Endometrium (tissue), 2 donors: ENCODE results near the gene GIN1.
A peak's percentile ranks its signal among the peaks of the same experiment; 100 is the strongest.
"Not testable (repeated sequence)": the region's sequence is repeated elsewhere in the genome, so short reads cannot be mapped to it uniquely, and the experiment has no call there.

Source experiments
- FAIRE-seq: peaks from 2 replicates; lab custom pipeline; 2012; peaks lifted over from hg19 to GRCh38; lab: Jason Lieb, UNC
- donor health status: control.
- donor health status: control.

The GIN1 gene

DNA sequence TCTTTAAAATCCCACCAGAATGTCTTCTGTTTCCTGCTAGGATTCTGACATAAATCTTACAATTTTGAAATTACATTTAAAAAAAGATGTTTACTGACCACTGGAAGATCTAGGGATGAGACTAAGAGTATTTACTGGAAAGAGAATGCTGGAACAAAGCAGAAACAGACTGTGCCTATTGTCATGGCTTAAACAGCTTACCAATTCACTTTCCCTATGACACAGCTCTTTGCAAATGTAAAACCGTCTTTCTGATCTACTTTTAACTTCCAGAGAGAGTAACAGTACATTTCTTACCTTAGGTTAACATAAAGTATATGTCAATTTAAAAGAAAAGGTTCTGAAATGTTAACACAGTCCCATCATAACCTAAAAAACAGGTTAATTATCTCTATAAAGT is 10.7 kb downstream of the GIN1 start:
- FAIRE-seq, result no peak

DNA sequence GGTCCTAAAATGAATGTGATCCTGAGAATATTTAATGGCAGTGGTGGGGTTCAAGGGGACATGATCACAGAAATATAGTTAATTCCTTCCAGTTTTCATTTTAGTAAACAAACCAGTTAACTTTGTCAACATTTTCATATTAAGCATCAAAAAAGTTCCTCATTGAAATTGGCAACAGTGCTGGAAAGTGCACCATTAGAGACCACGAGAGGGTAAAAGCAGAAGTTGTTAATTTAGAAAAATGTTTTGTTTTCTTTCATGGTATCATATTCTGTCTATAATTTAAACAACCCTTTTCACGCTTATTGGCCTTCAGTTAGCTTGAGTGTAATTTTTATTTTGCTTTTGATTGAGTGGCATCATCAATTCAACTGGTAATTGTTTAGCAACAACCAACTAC is 11.9 kb downstream of the GIN1 start:
- no peak for FAIRE-seq

DNA sequence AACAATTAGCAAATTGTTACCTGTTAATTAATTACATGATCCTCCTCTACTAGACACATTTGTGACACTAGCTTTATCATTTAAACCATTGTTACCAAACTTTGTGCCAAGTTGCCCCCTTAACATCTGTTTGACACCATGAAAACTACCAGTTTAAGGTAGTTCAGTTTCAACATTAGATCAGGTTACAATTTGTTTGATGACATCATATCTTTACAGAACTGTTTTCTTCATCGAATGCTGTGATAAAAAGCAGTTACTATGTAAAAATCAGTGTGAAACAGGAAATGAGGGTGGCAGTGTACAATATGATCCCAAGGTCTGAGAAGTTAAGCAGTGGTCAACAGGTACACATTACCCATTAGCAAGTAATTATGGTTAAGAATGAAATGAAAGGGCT is 17.7 kb downstream of the GIN1 start:
- no peak for FAIRE-seq

DNA sequence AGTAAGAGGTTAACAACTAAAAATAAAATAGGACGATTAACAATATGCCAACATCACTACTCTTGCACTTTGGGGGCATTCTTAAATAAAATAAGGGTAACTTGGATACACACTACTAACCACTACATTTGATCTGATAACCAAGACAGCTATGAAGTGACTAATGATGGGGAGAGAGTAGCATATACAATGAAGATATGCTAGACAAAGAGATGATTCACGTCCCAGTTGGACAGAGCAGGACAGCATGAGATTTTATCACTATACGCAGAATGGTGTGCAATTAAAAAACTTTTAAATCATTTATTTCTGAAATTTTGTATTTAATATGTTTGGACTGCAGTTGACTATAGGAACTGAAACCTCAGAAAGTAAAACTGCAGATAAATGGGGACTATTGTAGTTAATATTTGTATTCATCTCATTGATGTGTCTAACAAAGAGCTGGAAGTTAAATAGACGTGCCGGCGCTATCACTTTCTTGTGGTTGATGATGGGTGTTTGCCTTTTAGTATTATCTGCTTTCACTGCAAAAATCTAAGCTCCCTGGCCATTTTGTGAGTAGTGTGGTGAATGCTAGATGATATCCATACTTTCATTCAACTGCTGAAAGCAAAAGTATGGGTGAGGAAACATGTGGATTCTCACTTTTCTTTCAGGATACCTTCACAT is 18.7 kb downstream of the GIN1 start:
- FAIRE-seq, result no peak

DNA sequence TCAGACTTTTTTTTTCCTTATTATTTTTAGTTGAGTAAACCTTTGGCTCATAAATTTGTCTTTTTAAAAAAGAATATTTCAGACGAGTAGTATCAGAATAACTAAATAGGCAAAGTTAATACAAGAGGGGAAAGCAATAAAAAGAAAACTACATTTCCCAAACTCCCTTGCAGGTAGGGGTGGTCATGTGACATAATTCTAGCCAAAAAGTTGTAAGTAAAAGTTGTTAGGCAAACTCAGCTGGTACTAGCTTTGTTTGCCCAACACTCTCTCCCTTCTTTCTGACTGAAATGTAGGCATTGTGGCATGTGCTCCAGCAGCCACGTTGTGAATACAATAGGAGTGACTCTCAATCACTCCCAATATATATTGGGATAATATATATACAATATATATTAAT is 20.9 kb downstream of the GIN1 start:
- no peak for FAIRE-seq

DNA sequence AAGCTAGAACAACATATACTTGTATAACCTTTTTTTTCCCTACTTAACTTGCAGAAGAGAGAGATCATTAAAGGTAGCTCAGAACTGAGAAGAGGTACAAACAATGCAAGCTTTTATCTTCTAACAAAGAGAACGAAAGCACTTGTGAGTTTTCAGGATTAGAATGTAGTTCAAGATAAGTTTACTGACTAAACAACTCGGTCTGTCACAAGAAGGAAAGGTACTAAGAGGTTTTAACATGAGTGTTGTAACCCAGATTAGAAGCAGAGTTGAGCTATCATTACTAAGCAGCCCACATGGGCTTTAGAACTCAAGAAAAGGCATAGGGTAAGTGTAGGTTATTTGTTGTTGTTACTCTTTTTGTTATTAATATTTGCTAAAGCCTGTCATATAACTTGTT is 25.2 kb downstream of the GIN1 start:
- no peak for FAIRE-seq

DNA sequence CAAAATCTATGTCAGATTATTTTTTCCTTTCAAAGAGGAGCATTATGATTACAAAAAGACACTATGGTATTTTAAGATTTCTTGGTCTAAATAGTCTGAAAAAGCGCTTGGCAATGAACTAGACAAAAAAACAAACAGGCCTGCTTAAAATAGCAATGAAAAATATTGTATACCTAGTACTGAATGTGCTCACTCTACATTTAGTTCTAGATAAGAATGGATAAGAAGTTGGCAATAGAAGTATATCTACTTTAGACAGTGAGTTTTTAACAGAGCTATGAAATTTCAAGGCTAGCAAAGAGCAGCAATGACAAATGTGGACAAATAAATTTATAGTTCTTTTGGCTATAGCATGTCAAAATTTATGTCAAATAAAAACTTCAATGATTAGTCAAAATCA is 26.2 kb downstream of the GIN1 start:
- FAIRE-seq, result no peak

DNA sequence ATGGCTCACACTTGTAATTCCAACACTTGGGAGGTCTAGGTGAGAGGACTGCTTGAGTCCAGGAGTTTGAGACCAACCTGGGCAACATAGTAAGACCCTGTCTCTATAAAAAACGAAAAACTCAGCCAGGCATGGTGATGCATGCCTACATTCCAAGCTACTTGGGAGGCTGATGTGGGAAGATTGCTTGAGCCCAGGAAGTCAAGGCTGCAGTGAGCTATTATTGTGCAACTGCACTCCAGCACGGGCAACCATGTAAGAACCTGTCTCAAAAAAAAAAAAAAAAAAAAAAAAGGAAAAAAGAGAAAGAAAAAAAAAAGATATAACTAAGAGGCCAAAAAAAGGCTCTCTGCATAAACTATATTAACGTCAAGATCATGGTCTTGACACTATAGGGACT is 27.3 kb downstream of the GIN1 start:
- no peak for FAIRE-seq

DNA sequence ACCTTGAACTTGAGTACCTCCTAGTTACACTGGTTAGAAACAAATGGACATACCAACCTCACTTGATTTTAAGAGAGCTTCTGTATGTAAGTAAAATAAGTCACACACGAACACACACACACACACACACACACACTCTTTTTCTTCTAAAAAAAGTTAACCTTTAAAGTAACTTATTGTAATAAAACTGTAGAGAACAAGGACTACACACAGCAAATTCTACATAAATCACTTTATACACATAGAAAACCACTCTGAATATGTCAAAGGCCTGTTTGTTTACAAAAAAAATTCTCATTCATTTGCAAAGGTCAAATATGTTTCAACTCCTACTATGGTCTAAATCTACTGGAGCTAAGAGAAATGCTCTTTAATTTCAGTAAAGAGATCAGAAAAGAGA is 29.1 kb downstream of the GIN1 start:
- FAIRE-seq, result no peak

DNA sequence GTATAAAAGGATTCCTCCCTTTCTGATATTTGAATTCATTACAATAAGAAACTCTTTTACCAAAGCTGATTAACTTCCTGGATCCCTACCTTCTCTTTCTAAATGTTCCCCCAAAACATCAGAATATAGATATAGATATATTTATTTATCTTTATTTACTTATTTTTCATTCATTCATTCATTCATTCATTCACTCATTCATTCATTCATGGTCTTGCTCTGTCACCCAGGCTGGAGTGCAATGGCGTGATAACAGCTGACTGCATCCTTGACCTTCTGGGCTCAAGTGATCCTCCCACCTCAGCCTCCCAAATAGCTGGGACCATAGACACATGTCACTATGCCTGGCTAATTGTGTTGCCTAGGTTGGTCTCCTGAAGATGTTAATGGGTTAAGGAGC is 30.7 kb downstream of the GIN1 start:
- no peak for FAIRE-seq

DNA sequence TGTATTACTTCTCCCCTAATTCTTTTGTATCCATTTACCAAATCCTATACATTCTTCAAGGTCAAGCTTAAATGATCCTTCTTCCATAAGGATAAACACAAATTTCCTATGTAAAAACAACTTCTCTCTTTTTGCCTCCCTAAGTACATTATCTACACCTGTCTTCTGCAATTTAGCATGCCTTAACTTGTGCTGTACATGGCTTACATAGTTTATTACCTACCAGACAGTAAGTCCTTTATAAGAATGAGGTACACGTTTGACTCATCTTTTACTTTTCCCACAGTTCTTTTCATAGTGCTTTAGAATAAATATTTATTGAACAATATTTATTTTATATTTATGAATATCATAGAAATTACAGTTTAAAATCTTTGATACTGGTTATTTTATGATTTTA is 33.4 kb downstream of the GIN1 start:
- no peak for FAIRE-seq

DNA sequence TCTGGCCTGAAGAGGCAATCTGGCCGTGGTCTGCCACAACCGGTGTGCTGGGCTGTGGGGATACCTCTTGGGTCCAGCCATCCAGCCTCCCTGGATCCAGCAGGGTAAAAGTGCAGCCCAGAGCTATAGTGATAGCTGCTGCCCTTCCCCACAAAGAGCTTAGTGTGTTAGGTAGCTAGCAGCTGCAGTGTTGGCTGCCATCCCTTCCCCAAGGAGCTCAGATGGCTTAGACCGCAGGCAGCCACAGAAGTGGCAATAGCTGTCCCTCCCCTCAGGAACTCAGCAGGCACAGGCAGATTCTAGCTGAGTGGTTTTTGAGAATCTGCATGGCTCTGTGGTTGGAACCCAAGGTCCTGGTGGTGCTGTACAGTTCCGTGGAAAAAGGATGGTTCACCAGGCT is 40.1 kb downstream of the GIN1 start:
- FAIRE-seq, result no peak

DNA sequence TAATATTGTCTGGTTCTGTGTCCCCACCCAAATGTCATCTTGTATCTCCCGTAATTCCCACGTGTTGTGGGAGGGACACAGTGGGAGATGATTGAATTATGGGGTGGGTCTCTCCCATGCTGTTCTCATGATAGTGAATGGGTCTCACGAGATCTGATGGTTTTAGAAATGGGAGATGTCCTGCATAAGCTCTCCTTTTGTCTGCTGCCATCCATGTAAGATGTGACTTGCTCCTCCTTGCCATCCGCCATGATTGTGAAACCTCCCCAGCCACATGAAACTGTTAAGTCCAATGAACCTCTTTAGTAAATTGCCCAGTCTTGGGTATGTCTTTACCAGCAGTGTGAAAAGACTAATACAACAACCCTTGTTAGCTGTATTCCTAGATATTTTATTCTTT is 44.5 kb downstream of the GIN1 start:
- FAIRE-seq, result no peak

DNA sequence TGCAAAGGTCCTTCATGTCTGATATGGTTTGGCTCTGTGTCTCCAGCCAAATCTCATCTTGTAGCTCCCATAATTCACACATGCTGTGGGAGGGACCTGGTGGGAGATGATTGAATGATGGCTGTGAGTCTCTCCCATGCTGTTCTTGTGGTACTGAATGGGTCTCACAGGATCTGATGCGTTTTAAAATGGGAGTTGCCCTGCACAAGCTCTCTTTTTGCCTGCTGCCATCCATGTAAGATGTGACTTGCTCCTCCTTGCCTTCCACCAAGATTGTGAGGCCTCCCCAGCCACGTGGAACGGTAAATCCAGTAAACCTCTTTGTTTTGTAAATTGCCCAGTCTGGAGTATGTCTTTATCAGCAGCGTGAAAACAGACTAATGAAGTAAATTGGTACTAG is 46.4 kb downstream of the GIN1 start:
- not testable (repeated sequence) for FAIRE-seq

DNA sequence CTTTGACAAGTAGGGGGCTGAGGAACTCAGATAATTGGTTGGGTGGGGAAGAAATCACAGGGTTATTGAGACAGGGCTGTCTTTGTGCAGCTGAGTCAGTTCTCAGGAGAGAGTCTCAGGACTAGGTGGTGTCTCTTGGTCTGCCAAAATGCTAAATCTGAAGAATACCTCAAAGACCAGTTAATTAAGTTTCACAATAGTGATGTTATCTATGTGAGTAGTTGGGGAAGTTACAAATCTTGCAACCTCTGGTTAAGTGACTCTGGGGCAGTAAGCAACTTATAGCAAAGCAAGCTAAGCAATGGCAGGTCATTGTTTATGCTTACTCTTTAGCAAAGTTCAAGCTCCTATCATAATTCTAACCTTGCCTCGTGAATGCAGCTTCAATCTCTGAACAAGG is 53.6 kb downstream of the GIN1 start:
- FAIRE-seq, result no peak

DNA sequence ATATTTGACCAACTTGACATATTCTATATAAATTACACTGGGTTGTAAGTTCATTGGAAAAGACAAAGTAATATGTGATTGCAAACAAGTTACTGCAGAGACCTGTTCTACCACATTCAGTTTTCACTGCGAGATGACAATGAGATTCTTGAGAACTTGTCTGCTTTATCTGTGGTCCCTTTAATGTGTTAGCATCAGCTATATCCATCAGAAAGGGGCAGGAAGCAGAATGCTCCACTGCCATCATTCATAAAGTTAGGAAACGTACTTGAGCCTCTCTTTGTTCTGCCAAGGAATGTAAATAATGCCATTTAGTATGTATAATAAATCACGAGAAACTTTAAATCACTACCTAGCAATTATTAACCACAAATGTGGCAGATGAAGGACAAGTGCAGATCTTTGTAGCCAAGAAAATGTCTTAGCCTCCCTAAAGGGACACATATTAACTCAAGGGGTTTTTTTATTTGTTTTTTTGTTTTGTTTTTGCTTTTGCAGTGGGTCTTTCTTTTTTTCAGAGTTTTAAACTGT is 59.4 kb downstream of the GIN1 start:
- FAIRE-seq, result no peak

DNA sequence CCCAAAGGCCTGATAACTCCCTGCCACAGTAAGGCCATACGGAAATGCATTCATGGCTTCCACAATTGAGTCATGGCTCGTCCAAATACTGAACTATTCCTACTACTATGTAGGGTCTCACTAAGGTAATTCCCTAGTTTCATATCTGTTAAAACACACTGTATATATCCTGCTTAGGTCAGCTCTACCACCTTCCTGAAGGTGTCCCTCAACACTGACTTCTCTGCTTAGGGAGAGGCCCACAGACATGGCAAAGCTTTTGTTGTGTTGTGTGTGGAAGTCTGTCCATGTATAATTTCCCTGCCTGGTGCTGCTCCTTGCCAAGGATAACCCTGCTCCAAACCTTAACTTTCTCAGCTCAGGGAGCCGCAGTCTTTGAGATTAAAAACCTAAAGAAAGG is 60.4 kb downstream of the GIN1 start:
- no peak for FAIRE-seq

DNA sequence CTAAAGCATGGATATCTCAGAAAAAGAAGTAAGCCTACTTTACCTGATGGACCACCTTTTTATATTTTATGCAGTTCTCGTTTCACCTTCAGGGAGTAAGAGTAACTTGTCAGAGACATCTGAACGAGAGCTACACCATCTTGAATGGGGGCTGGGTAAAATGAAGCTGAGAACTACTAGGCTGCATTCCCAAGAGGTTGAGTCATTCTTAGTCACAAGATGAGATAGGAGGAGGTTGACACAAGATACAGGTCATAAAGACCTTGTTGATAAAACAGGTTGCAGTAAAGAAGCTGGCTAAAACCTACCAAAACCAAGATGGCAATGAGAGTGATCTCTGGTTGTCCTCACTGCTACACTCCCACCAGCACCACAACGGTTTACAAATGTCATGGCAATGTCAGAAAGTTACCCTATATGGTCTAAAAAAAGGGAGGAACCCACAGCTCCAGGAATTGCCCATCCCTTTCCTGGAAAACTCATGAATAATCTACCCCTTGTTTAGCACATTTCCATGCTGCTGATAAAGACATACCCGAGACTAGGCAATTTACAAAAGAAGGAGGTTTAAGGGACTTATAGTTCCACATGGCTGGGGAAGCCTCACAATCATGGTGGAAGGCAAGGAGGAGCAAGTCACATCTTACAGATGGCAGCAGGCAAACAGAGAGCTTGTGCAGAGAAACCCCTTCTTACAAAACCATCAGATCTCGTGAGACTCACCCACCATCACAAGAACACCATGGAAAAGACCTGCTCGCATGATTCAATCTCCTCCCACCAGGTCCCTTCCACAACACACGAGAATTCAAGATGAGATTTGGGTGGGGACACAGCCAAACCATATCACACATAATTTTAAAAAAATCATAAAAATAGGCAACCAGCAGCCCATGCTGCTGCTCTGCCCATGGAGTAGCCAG is 62.5 kb downstream of the GIN1 start:
- no peak for FAIRE-seq

DNA sequence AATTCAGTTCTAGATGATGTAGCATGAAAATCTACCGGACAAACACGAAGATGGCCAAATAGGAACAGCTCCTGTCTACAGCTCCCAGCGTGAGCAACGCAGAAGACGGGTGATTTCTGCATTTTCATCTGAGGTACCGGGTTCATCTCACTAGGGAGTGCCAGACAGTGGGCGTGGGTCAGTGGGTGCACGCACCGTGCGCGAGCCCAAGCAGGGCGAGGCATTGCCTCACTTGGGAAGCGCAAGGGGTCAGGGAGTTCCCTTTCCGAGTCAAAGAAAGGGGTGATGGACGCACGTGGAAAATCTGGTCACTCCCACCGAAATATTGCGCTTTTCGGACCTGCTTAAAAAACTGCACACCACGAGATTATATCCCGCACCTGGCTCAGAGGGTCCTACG is 73.2 kb downstream of the GIN1 start:
- FAIRE-seq, result not testable (repeated sequence)

DNA sequence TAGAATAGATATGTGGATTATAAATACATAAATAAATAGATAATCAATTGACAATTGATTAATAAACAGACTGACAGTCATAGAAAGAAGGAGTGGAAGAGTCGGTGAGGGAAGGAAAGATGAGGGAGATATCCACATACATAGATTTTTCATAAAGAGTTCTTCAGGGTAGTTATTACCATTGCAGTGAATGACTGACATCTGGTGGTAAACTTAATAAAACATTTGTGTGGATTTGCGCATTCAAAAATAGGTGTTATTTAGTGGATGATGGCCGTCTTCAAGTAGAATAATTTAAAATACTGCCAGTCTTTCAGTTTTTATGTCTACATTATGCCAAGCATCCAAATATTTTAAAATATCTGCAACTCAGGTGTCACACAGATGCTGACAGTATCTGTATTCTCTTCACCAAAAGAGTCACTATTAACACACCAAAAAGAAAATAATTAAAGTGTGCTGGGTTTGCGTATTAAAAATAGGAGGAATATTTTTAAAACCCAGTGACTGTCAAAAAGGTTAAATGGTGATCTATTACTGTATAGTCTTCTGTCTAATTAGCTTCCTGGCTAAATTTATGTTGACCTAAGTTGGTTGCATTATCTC is 78.8 kb downstream of the GIN1 start:
- peak; percentile 79 for FAIRE-seq

DNA sequence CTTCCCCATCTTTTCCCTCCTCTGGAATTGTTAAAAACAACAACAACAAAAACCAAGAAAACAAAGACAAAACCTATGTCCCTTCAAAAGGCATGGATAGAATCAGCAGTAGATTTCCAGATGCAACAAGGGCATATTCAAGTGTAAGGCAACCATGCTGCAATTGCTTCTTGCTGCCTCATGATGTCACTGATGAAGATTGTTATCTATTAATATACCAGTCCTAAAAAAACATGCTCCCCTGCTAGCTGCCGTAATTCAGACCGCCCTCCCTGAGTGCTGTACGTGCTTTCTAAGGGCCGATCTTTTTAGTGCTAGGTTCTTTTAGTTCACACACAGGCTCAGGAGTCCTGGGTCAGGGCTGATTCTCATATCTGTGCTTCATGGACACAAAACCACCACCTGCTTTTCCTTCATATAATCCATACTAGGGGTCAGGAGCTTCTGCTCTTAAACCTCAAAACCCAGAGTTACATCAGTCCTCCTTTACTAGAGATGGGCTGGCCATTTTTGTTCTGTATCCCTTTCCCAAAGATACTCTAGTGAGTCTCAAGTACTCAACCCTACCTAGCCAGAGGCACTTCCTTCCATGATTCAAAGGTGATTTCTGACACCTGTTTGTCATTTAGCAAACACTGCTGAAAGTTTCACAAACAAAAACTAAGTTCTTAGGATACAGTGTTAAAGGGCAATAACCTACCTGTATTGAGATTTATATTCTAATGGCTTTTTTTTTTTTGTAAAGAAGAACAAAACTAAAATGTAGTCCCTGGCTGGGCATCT is 82.1 kb downstream of the GIN1 start:
- no peak for FAIRE-seq

DNA sequence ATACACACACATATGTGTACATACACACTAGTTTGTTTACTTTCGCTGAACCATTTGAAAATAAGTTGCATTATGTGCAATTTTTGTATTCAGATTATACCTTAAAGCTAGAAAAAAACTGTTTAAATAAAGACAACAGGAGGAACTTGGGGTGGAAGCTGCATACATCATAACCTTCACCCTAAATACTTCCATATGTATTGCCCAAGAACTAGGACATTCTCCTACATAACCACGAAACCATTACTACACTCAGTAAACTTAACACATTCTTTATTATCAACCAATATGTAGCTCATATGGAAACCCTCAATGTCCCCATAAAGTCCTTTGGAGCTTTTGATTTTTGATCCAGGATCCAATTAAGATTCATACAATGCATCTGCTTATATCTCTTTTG is 83.3 kb downstream of the GIN1 start:
- no peak for FAIRE-seq
